HG03354 (cell line): ENCODE measurements around the gene SLC2A5.
"Not testable (repeated sequence)": the region's sequence is repeated elsewhere in the genome, so short reads cannot be mapped to it uniquely, and the experiment has no call there.

Experiments used
- ATAC-seq: cut with Tn5 transposase; IDR thresholded peaks from one replicate; pipeline ENCODE4 v1.9.1; 2021; ENCODE audit warnings: mild to moderate bottlenecking; ENCODE audit not compliant: unreplicated experiment, poor library complexity, severe bottlenecking

SLC2A5 gene

DNA sequence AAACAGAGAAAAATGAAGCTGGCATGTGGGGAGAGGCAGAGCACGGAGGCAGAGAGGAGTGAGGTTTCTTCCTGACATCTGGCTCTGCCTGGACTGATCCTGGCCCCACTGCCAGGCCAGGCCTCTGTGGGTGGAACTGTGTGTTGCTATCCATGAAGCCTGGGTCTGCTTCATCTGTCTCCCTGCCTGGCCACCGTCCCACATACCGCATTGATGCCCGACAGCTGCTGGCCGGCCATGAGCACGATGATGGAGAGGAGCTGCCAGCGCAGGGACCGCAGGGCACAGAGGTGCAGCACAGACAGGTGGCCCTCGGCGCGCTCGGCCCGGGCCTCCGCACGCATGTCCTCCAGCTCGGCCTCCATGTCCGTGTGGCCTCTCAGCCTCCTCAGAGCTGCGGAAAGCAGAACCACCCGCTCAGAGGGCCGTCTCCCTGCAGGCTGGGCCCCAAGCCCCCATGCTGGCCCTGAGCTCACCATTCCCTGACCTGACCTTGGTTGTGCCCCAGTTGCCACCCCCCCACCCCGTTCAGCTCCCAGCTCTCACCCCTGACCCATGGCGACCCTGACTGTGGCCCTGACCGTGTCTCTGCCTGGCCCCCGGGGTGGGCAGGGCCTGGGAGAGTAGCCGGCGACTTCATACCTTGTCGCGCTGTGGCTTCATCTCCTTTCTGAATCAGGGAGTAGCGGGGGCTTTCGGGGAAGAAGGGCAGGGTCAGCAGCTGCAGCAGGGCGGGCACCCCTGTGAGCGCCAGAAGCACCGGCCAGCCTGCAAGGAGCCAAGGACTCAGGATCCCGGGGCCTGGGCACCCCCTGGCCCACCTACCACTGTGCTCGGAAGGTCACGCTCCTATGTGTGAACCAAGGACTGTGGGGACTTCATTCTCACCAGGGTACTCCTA lies 54.7 kb downstream of the SLC2A5 start:
- no peak for ATAC-seq

DNA sequence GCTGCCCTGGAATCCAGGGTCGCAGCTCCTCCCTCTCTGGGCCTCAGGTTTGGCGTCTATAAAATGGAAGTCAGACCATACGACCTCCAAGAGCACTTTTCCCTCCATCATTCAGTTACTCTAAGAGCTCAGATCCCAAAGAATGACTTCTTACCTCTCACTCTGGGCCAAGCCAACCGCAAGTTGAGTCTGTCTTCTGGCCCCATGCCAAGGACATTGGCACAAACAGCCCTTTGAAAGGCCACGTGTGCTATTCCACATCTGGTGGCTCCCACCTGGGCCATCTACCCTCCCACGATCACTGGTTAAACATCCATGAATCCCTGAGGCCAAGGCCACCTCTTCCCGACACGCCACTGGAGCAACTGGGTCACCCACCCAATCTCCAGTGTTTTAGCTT lies 55.6 kb downstream of the SLC2A5 start:
- no peak for ATAC-seq

DNA sequence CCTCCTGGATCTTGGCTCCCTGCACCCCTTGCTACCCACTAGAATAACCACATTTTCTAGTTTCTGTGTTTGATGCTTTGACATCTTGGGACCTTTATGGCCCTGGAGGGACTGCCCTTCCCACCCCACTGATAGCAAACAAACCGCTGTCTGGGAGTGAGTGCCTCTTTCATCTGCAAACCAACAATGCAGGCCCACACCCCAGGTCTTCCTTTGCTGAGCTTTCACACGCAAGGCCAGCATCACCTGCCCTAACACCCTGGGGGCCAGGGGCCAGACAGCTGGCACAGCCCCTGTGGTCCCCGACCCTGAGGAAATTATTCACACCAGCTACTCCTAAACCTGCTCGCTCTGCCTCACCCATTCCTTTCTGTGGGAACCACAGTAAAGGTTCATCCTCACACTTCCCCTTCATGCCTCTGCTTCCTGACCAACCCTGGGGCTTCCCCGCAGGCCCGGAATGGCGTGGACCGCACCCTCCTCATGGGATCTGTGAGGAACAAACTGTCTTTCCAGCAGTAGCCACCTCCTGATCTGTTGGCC lies 58.6 kb downstream of the SLC2A5 start:
- no peak for ATAC-seq

DNA sequence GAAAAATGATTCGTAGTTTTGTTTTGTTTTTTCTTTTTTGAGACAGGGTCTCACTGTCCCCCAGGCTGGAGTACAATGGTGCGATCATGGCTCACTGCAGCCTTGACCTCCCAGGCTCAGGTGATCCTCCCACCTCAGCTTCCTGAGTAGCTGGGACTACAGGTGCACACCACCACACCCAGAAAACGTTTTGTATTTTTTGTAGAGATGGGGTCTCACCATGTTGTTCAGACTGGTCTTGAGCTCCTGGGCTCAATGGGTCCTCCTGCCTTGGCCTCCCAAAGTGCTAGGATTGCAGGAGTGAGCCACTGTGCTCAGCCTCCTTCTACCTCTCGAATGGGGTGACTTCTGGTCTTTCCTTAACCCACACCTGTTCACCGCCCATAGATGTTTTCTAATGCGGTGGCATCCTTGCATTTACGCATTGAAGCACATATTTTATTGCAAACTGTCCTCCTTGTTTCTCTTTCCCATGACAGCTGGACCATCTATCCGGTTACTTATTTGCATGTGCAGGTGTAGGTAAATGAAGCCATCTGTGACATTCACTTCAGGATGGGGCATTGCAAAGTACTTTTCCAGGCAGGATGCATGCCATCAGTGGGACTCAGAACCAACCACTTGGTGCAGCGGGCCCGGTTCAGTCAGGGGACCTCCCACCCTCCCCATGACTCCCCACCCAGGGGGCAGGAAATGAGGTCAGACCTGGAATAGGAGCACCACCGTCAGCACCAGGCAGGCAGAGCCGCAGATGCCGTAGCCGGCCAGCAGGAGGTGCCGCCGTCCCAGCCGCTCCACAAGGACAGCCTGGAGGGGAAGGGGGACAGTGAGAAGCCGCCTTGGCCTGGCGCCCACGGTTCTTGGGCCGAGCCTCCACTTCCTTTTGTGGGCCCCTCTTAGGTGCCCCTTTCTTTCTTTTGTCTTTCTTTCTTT lies 59.7 kb downstream of the SLC2A5 start:
- no peak for ATAC-seq

DNA sequence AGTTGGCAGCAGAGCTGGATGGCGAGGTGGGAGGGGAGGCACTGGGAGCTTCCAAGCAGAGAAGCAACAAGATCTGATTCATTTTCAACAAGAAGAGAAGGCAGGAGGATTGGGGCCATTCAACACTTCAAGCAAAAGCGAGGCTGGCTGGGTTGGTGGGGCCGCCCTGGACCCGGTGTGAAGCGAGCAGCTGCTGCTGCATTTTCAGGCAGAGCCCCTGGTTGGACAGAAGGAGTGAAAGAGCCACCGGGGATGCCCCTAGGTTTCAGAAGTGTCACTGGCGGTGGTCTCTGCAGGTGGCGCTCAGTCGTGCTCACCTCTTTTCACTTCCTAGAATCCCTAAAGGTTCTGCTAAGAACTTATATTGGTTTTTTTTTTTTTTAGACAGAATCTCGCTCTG lies 61.2 kb downstream of the SLC2A5 start:
- no peak for ATAC-seq

DNA sequence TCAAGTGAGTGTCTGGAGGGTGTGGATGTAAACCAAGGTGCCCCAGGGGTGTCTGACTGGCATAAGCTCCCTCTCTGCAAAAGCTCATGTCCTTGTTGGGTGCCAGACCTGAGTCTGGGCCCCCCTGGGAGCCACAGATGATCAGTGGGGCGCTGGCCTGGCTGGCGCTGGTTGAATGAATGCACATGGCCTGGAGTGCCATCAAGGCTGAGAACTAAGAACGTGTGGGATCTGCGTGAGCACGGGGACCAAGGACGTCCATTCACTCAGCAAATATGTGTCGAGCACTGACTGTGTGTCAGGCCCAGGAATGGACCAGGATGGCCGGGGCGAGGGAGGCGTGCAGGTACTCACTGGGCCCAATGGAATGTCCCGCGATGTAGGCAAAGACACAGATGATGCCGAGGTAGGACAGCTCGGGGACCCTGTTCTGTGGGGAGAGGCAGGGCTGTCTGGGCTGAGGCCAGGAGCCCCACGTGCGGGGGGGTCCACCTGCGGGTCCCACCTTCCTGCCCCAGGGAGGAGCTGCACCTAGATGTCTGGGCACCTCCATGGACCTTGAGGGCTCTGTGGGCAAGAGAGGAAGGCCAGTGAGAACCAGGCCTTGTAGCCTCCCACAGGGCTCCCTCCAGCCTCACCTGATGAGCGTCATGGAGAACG lies 62.3 kb downstream of the SLC2A5 start:
- no peak for ATAC-seq

DNA sequence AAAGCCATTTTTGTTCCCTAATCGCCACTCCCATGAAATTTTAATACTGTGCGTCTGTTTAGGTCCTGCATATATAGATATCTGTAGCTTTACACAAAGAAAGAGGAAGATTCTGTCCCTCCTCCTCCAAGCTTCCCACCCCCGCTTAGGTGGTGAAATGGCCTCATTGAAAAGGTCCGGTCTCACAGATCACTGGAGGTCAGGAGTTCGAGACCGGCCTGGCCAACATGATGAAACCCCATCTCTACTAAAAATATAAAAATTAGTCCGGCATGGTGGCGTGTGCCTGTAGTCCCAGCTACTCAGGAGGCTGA lies 64.1 kb downstream of the SLC2A5 start:
- no peak for ATAC-seq

DNA sequence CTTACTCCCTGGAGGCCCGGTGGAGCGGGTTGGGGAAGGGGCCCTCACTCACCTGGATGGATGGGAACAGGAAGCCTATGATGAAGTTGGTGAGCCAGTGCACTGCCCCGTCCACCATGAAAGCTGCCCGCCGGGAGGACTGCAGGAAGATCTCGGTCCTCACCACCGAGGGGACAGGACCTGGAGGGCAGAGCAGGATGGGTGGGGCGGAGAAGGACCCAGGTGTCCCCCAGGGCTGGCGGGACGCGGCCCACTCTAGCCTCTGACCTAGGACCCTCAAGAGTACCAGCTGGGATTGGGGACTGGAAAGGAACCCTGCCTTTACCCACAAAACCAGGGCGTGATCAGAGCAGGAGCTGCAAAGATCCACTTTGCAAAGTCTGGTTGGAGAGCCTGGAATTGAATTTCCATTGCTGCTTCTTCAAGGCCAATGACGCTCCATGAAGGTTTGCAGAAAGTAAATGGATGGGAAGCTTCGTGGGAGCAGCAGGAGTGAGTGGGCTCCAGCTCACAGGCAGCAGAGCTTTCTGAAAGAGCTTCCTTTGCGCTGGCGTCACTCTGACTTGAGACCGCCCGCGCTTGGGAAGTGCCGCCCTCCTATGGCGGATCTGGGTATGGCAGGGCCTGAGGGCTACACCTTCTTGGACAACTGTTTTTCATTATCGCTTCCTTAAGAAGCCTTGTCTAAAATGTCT lies 64.6 kb downstream of the SLC2A5 start:
- ATAC-seq, result no peak

DNA sequence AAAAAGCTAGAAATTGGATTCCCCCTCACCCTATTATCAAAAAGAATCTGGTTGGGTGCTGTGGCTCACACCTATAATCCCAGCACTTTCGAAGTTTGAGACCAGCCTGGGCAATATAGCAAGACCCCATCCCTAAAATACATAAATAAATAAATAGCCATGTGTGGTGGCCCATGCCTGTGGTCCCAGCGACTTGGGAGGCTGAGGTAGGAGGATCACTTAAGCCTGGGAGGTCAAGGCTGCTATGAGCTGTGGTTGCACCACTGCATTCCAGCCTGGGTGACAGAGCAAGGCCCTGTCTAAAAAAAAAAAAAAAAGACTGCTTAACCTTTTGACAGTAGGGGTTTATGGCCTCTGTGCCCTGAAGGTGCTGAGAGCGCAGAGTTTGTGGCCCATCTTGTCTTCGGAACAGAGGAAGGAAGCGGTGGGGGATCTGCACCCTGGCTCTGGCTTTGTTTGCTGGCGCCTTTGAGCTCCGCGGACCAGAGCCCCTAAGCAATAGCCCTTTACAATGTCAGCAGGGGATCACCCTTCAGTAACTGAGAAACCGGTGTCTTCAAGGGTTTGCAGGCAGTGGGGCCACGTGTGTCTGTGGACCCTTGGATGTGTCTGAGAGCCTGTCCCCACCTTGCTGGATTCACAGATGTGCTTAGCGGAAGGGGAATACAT lies 65.3 kb downstream of the SLC2A5 start:
- ATAC-seq, result no peak

DNA sequence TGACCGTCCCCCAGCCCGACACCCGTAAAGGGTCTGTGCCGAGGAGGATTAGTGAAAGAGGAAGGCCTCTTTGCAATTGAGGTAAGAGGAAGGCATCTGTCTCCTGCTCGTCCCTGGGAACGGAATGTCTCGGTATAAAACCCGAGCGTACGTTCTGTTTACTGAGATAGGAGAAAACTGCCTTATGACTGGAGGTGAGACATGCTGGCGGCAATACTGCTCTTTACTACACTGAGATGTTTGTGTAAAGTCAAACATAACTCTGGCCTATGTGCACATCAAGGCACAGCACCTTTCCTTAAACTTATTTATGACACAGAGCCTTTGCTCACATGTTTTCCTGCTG lies 67.2 kb downstream of the SLC2A5 start:
- ATAC-seq, result not testable (repeated sequence)

DNA sequence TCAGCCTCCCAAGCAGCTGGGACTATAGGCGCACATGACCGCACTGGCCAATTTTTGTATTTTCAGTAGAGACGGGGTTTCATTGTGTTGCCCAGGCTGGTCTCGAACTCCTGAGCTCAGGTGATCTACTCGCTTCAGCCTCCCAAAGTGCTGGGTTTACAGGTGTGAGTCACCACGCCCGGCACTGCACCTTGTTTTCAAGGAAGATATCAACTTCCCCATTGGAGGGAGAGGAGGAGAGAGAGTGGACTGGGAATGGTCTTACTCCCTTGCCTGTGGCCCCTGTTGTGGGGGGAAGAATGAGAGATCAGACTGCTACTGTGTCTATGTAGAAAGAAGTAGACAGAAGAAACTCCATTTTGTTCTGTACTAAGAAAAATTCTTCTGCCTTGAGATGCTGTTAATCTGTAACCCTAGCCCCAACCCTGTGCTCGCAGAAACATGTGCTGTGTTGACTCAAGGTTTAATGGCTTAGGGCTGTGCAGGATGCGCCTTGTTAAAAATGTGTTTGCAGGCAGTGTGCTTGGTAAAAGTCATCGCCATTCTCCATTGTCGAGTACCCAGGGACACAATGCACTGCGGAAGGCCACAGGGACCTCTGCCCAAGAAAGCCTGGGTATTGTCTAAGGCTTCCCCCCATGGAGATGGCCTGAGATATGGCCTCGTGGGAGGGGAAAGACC lies 67.8 kb downstream of the SLC2A5 start:
- ATAC-seq, result not testable (repeated sequence)

DNA sequence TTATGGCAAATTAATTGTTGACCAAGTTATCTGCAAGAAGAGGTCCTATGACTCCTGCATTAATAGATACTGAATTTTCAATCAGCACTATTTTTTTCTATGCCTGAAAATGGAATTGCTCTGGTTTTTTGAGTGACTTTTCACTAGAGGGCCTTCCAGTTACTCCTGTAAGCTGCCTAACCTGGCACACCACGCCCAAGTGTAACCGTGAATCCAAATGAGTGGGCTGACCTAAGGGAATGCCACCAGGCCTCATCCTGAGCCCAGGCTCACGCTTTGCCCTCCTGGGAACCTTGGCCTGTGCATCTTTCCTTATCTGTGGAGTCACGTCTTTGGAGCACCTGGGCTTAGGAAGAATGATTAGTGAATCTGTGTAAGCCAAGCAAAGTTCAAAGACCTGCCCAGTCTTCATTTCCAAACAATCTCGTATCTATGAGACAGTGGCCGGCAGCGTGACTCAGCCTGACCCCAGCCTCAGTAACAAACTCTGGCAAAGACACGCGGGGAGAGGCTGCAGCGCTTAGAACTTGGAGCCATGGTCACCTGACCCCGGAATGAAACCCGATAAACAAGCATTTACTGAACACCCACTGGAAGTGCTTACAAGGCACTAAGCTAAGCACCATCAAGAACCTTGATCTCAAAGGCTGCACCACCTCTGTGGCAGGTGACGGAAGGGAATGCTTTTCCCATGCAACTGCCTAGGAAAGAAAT lies 75.3 kb downstream of the SLC2A5 start:
- not testable (repeated sequence) for ATAC-seq

DNA sequence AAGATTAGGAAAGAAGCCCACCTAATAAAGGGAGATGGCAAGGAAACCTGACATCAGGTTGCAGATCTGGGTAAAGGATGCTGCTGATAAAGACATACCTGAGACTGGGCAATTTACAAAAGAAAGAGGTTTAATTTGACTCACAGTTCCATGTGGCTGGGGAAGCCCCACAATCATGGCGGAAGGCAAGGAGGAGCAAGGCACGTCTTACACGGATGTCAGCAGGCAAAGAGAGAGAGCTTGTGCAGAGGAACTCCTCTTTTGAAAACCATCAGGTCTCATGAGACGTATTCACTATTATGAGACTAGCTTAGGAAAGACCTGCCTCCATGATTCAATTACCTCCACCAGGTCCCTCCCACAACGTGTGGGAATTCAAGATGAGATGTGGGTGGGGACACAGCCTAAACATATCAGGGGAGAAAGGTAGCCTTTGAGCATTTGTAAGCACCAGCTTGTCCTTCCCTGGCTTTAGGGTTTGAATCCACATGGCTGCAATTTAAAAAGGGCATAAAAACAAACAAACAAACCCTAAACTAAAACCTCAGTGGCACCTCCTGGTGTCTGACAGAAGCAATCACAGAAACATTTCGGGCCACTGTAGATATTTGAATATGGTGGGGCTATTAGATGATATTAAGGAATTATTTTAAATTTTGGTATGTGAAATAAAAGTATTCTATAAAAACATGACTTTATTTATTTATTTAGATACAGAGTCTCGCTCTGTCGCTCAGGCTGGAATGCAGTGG lies 76.3 kb downstream of the SLC2A5 start:
- no peak for ATAC-seq

DNA sequence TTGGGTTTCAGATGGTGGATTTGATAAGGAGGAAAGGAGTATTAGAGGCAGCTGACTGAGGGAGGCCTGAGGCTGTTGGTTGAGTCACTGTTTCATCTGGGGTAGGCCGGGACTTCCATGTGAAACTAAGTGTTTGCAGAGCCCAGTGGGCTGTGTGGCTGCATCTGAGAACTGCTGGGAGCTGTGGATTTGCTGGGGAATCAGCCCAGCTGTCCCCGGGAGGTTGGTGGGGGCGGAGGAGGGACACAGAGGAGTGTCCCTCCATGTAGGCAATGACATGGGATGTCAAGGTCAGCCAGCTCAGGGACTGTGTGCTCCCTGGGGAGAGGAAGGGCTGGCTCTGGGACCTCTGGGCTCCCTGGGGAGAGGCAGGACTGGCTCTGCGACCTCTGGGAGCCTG lies 79.6 kb downstream of the SLC2A5 start:
- ATAC-seq, result no peak

DNA sequence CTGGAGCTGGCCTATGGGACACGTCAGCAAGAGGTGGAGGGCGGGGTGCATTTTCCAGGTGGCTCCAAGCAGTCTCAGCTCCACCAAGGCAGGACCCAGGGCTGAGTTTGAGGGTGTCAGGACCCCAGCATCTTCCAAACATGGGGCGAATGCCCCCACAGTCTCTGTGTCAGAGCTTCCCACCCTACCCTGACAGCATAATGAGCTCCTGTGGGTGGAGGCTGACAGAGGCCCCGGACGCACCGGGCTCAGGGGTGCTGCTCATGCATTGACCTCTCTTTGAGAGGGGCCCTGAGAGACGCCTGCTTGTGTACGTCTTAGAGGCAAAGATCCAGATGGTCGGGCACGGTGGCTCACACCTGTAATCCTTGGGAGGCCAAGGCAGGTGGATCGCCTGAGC lies 80.4 kb downstream of the SLC2A5 start:
- no peak for ATAC-seq

DNA sequence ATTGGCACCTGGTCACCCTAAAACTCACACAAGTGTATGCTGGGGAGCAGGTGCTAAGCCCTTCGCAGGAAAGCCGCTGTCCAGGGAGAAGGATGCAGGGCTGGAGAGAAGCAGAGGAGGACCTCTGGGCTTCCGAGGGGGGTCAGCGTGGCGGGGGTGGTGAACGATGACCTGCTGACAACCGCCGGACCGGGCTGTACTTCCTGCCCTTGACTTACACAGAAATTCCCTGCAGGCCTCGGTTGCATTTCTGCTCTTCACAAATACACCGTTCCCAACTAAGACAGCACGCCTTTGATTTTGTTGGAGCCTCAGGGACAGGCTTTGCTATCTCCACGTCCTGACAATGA lies 80.8 kb downstream of the SLC2A5 start:
- ATAC-seq, result no peak

DNA sequence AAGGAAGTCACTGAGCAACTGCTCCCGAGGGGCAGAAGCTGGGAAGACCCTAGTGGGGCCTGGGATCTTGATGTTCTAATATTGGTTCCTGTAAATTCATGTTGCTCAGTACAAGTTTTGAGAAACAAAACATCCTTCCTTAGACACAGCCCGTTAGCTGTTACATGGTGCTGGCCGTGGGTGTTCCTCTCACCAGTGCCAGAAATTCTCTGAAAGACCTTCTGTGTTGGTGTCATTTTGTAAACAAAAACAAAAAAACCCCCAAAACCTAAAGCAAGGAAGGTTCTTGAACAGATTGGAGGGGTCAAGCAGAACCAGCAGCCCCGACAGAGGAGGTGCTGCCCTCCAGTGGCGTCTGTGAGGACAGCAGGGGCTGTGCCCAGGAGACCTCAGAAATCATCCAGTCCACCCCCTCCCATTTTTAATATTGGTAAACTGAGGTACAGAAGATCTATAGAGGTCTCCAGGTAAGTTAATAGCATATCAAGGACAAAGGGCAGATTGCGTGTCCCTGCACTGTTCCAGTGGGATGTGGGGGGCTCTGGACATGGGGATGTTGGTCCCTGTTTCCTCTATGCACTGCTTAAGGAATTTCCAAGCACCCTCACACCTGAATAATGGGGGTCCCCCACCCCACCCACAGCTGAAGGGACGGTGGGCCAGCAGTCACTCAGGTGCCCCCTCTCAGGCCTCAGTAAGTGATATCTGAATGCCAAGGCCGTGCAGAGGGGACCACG lies 81.4 kb downstream of the SLC2A5 start:
- ATAC-seq, result no peak
